GM12878 (cell line): ENCODE data around the gene HDDC3. TPM values are rescaled to one million over a fixed set of nuclear protein-coding genes. Genes with fewer than 3 reads are reported as not detected.

Source experiments
- BMI1 ChIP-seq: fragments of 450-650 bp; IDR thresholded peaks from 2 replicates; pipeline ENCODE4 v1.6.1; 2016; ENCODE audit warnings: mild to moderate bottlenecking, moderate library complexity, borderline replicate concordance
- CEBPB ChIP-seq, 2 experiments: fragments of 150-350 bp in 1 of 2; IDR thresholded peaks; 2 replicates each; pipeline ENCODE4 v1.6.1; 2012 to 2014; ENCODE audit warnings: low read depth in 2 of 2, low read length in 2 of 2, borderline replicate concordance in 1 of 2, inconsistent platforms in 1 of 2
- CHD2 ChIP-seq: IDR thresholded peaks from 2 replicates; pipeline ENCODE4 v1.6.1; 2011; ENCODE audit warnings: low read depth, low read length, improper control_type of control experiment, borderline replicate concordance
- DPF2 ChIP-seq: fragments of 450-650 bp; IDR thresholded peaks from 2 replicates; pipeline ENCODE4 v1.6.1; 2017; ENCODE audit warnings: mild to moderate bottlenecking
- EED ChIP-seq: sonication (generic); IDR thresholded peaks from 2 replicates; pipeline ENCODE4 v1.6.1; 2016; ENCODE audit warnings: antibody characterized with exemption, low read depth
- EZH2 ChIP-seq: IDR thresholded peaks from 2 replicates; pipeline ENCODE4 v1.6.1; 2012; ENCODE audit warnings: low read depth, mild to moderate bottlenecking, control low read depth, inconsistent platforms, low read length, borderline replicate concordance; ENCODE audit not compliant: control insufficient read depth
- HSF1 ChIP-seq: fragments of 150-350 bp; IDR thresholded peaks from 2 replicates; pipeline ENCODE4 v1.6.1; 2014; ENCODE audit warnings: mild to moderate bottlenecking, low read depth, low read length
- IRF5 ChIP-seq: fragments of 450-650 bp; IDR thresholded peaks from 2 replicates; pipeline ENCODE4 v1.6.1; 2017; ENCODE audit warnings: borderline replicate concordance
- JUND ChIP-seq: IDR thresholded peaks from 2 replicates; pipeline ENCODE4 v1.6.1; 2012; ENCODE audit warnings: low read depth, mild to moderate bottlenecking, low read length, improper control_type of control experiment, moderate library complexity
- MXI1 ChIP-seq: fragments of 150-350 bp; IDR thresholded peaks from 2 replicates; pipeline ENCODE4 v1.6.1; 2011; ENCODE audit warnings: low read depth, mild to moderate bottlenecking, inconsistent platforms, low read length, improper control_type of control experiment
- NBN ChIP-seq: fragments of 450-650 bp; IDR thresholded peaks from 2 replicates; pipeline ENCODE4 v1.6.1; 2016
- NFIC ChIP-seq: IDR thresholded peaks from 2 replicates; pipeline ENCODE4 v1.6.1; 2012; ENCODE audit warnings: low read depth, mild to moderate bottlenecking, inconsistent platforms, low read length, moderate library complexity
- NFYB ChIP-seq: IDR thresholded peaks from 2 replicates; pipeline ENCODE4 v1.6.1; 2011; ENCODE audit warnings: low read depth, mild to moderate bottlenecking, low read length, improper control_type of control experiment, moderate library complexity; ENCODE audit not compliant: insufficient read depth
- NR2C1 ChIP-seq: fragments of 450-650 bp; IDR thresholded peaks from 2 replicates; pipeline ENCODE4 v1.6.1; 2017; ENCODE audit warnings: antibody characterized with exemption, mild to moderate bottlenecking, moderate library complexity
- PAX5 ChIP-seq: IDR thresholded peaks from 2 replicates; pipeline ENCODE4 v1.6.1; 2011; ENCODE audit warnings: low read depth, low read length, borderline replicate concordance
- POLR2A ChIP-seq: IDR thresholded peaks from 2 replicates; pipeline ENCODE4 v1.6.1; 2011; ENCODE audit warnings: low read depth, mild to moderate bottlenecking, low read length
- POLR2AphosphoS5 ChIP-seq: IDR thresholded peaks from 2 replicates; pipeline ENCODE4 v1.6.1; 2011; ENCODE audit warnings: mild to moderate bottlenecking, low read length, inconsistent platforms
- PRDM15 ChIP-seq: fragments of 450-650 bp; formaldehyde crosslinking; IDR thresholded peaks from 2 replicates; pipeline ENCODE4 v1.4.0; 2020; ENCODE audit warnings: mild to moderate bottlenecking, moderate library complexity
- RCOR1 ChIP-seq: conservative IDR thresholded peaks from 2 replicates; pipeline ENCODE4 v1.6.1; 2012; ENCODE audit warnings: low read depth, low read length, improper control_type of control experiment
- SIX5 ChIP-seq: IDR thresholded peaks from 2 replicates; pipeline ENCODE4 v1.6.1; 2011; ENCODE audit warnings: mild to moderate bottlenecking, low read depth, low read length, moderate library complexity; ENCODE audit not compliant: severe bottlenecking
- SMAD5 ChIP-seq: IDR thresholded peaks from 2 replicates; pipeline ENCODE4 v1.6.1; 2016; ENCODE audit warnings: antibody characterized with exemption, low read depth
- SREBF2 ChIP-seq: IDR thresholded peaks from 2 replicates; pipeline ENCODE4 v1.6.1; 2012; ENCODE audit warnings: mild to moderate bottlenecking, low read length
- SRF ChIP-seq, 2 experiments: IDR thresholded peaks; 2 replicates each; pipeline ENCODE4 v1.6.1; 2011; ENCODE audit warnings: low read depth in 2 of 2, low read length in 2 of 2, mild to moderate bottlenecking in 1 of 2, moderate library complexity in 1 of 2
- USF1 ChIP-seq: IDR thresholded peaks from 2 replicates; pipeline ENCODE4 v1.6.1; 2011; ENCODE audit warnings: borderline replicate concordance, low read depth, mild to moderate bottlenecking, moderate library complexity, mixed read lengths, low read length; ENCODE audit not compliant: insufficient read depth; ENCODE audit errors: extremely low read length
- ZNF622 ChIP-seq: fragments of 450-650 bp; IDR thresholded peaks from 2 replicates; pipeline ENCODE4 v1.6.1; 2017; ENCODE audit warnings: mild to moderate bottlenecking, inconsistent platforms
- ZSCAN29 ChIP-seq: fragments of 450-650 bp; IDR thresholded peaks from 2 replicates; pipeline ENCODE4 v1.6.1; 2017; ENCODE audit warnings: mild to moderate bottlenecking, moderate library complexity
- polyA plus RNA-seq, 11 experiments: library from polyadenylated mRNA; depleted of rRNA in 4 of 11; unstranded in 6 of 11; stranded (reverse) in 5 of 11; fragments of >200 nt; fragmentation: Nextera tagmentation in 4 of 11; fragmentation: Illumina TruSeq in 1 of 11; extraction: Ambion mirVana in 4 of 11; extraction: Trizol in 1 of 11; gene quantifications; 1 replicate in 1 of 11; 2 replicates in 10 of 11; pipeline versions ENCODE4 v1.2.1 to v1.2.3, GENCODE V29; 2011 to 2016; ENCODE audit warnings: inconsistent platforms in 2 of 11, missing spikeins in 2 of 11, low read depth in 1 of 11
- total RNA-seq, 4 experiments: library from RNA; depleted of rRNA in 3 of 4; stranded (reverse); fragments of >200 nt in 3 of 4; fragmentation: Illumina TruSeq in 1 of 4; extraction: Trizol in 1 of 4; gene quantifications; 2 replicates each; pipeline versions ENCODE4 v1.2.1 to v1.2.3, GENCODE V29; 2013 to 2021

Gene HDDC3
- total and polyA plus RNA-seq, 10 of the 15 experiments (the other 5 are each of a cell fraction or from before 2014, with no cell fraction given), result 5.6 to 39.5 (median 23.0) TPM

GRCh38 chr15:90924375-90924774 lies 8.0 kb downstream of the HDDC3 start (continued):
- TF ChIP-seq IRF5, result no peak
- TF ChIP-seq PAX5, result no peak
- no peak for TF ChIP-seq NFYB
- TF ChIP-seq CHD2, result no peak
- no peak for TF ChIP-seq SRF (IDR thresholded peaks at IDR 0.05; ENCODE audit: low read depth in 2 of 2, low read length in 2 of 2)
- TF ChIP-seq JUND, result peak; percentile 57; the same call in 1 of the 2 replicates
- TF ChIP-seq MXI1, result no peak
- no peak for TF ChIP-seq SREBF2
- TF ChIP-seq NFIC, result 0 out of 2 replicates have a peak, but pooled peaks have one; percentile 60
- peak; percentile 75; the same call in 1 of the 2 replicates for TF ChIP-seq EED
- no peak for TF ChIP-seq EZH2
- TF ChIP-seq SIX5, result no peak
- TF ChIP-seq NBN, result no peak
- no peak for TF ChIP-seq HSF1
- peak; percentile 30; the same call in 1 of the 2 replicates for TF ChIP-seq POLR2A
- no peak for TF ChIP-seq CEBPB (IDR thresholded peaks at IDR 0.05; ENCODE audit: borderline replicate concordance in 1 of 2, low read depth in 2 of 2, low read length in 2 of 2)
- TF ChIP-seq SMAD5, result 0 out of 2 replicates have a peak, but pooled peaks have one; percentile 26
- peak; percentile 44 for TF ChIP-seq NR2C1
- TF ChIP-seq USF1, result no peak
- TF ChIP-seq DPF2, result peak; percentile 50; the same call in 1 of the 2 replicates
- TF ChIP-seq POLR2AphosphoS5, result no peak
- TF ChIP-seq ZNF622, result no peak
- no peak for TF ChIP-seq RCOR1
- no peak for TF ChIP-seq BMI1
- no peak for TF ChIP-seq ZSCAN29
- no peak for TF ChIP-seq PRDM15 (CRISPR knock-in tag)
